OCI-LY3 (cell line): ENCODE results near the gene PPIP5K2.

Experiments
- H2AFZ ChIP-seq: fragments of 200-600, 300-600 bp; shearing (Covaris generic); 2 replicates; pipeline ENCODE4 v1.6.0; 2014; ENCODE audit warnings: antibody characterized with exemption, low read depth, low read length
- H3K27ac ChIP-seq: fragments of 200-600, 300-600 bp; sonication (generic); 2 replicates; pipeline ENCODE4 v1.5.1; 2014; ENCODE audit warnings: mild to moderate bottlenecking, low read length, moderate library complexity, mixed read lengths
- H3K27me3 ChIP-seq: fragments of 200-600, 300-600 bp; sonication (generic); 2 replicates; pipeline ENCODE4 v1.6.1; 2014; ENCODE audit warnings: low read depth, low read length, mixed read lengths
- H3K36me3 ChIP-seq: fragments of 200-600, 300-600 bp; sonication (generic); replicated peaks from 2 replicates; pipeline ENCODE3; 2014; ENCODE audit warnings: low read depth, low read length, mixed read lengths
- H3K4me1 ChIP-seq: fragments of 300-600, 200-600 bp; sonication (generic); 2 replicates; pipeline ENCODE4 v1.6.1; 2014; ENCODE audit warnings: low read length, mixed read lengths
- H3K4me2 ChIP-seq: fragments of 200-600, 300-600 bp; sonication (generic); 2 replicates; pipeline ENCODE4 v1.6.1; 2014; ENCODE audit warnings: low read length, mixed read lengths
- H3K4me3 ChIP-seq: fragments of 300-600, 200-600 bp; sonication (generic); 2 replicates; pipeline ENCODE4 v1.5.1; 2014; ENCODE audit warnings: antibody characterized with exemption, mild to moderate bottlenecking, low read length, moderate library complexity
- H3K79me2 ChIP-seq: fragments of 300-600, 200-600 bp; shearing (Covaris generic); 2 replicates; pipeline ENCODE4 v1.6.1; 2014; ENCODE audit warnings: mild to moderate bottlenecking, low read length, mixed read lengths
- H3K9ac ChIP-seq: fragments of 300-600, 200-600 bp; shearing (Covaris generic); 2 replicates; pipeline ENCODE4 v1.6.0; 2014; ENCODE audit warnings: mild to moderate bottlenecking, low read length, moderate library complexity
- H3K9me3 ChIP-seq: fragments of 200-600, 300-600 bp; shearing (Covaris generic); 2 replicates; pipeline ENCODE4 v1.6.1; 2014; ENCODE audit warnings: low read length, mixed read lengths; ENCODE audit not compliant: insufficient read depth
- H4K20me1 ChIP-seq: fragments of 200-600, 300-600 bp; sonication (generic); 2 replicates; pipeline ENCODE4 v1.6.1; 2016; ENCODE audit warnings: low read length, mixed read lengths; ENCODE audit not compliant: insufficient read depth
- CTCF ChIP-seq: fragments of 200-600, 300-600 bp; sonication (generic); IDR thresholded peaks from 2 replicates; pipeline ENCODE4 v1.5.1; 2014; ENCODE audit warnings: antibody characterized with exemption, low read length, low read depth
- EZH2phosphoT487 ChIP-seq: fragments of 200-600 bp; shearing (Covaris generic); IDR thresholded peaks from 2 replicates; pipeline ENCODE4 v1.6.1; 2018; ENCODE audit warnings: antibody characterized with exemption, mixed run types, low read depth

PPIP5K2 gene

DNA sequence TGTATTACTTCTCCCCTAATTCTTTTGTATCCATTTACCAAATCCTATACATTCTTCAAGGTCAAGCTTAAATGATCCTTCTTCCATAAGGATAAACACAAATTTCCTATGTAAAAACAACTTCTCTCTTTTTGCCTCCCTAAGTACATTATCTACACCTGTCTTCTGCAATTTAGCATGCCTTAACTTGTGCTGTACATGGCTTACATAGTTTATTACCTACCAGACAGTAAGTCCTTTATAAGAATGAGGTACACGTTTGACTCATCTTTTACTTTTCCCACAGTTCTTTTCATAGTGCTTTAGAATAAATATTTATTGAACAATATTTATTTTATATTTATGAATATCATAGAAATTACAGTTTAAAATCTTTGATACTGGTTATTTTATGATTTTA, 33.6 kb upstream of the PPIP5K2 start:
- no peak for TF ChIP-seq EZH2phosphoT487
- no peak for TF ChIP-seq CTCF
- H3K4me3 ChIP-seq, result no peak overlapping the region

DNA sequence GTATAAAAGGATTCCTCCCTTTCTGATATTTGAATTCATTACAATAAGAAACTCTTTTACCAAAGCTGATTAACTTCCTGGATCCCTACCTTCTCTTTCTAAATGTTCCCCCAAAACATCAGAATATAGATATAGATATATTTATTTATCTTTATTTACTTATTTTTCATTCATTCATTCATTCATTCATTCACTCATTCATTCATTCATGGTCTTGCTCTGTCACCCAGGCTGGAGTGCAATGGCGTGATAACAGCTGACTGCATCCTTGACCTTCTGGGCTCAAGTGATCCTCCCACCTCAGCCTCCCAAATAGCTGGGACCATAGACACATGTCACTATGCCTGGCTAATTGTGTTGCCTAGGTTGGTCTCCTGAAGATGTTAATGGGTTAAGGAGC, 30.8 kb upstream of the PPIP5K2 start:
- Histone ChIP-seq H3K27me3 (no peaks in the 10 kb centered on the region), H3K27ac (no peak overlapping the region), H3K79me2 (no peaks in the 10 kb centered on the region), H4K20me1 (no peaks in the 10 kb centered on the region), H2AFZ (no peak overlapping the region), H3K9ac (no peak overlapping the region), H3K4me1 (no peaks in the 10 kb centered on the region), H3K36me3 (peaks cover 7% of the 10 kb centered on the region), H3K9me3 (no peaks in the 10 kb centered on the region), H3K4me3 (no peak overlapping the region), H3K4me2 (no peak overlapping the region)
- no peak for TF ChIP-seq CTCF

More for the DNA sequence above, 33.6 kb upstream of the PPIP5K2 start:
- Histone ChIP-seq H3K9me3 (0 out of 2 replicates have a peak, but pooled peaks cover 7% of the 10 kb centered on the region), H2AFZ (no peak overlapping the region), H3K9ac (no peak overlapping the region), H3K79me2 (no peaks in the 10 kb centered on the region), H3K36me3 (peaks cover 14% of the 10 kb centered on the region), H3K4me1 (no peaks in the 10 kb centered on the region), H3K27me3 (no peaks in the 10 kb centered on the region), H4K20me1 (no peaks in the 10 kb centered on the region), H3K27ac (no peak overlapping the region), H3K4me2 (no peak overlapping the region)

- Histone ChIP-seq H3K79me2 (no peaks in the 10 kb centered on the region), H3K9ac (no peak overlapping the region), H4K20me1 (no peaks in the 10 kb centered on the region), H2AFZ (no peak overlapping the region), H3K4me3 (no peak overlapping the region), H3K27ac (no peak overlapping the region), H3K27me3 (no peaks in the 10 kb centered on the region), H3K4me2 (no peak overlapping the region), H3K9me3 (no peaks in the 10 kb centered on the region), H3K4me1 (no peaks in the 10 kb centered on the region), H3K36me3 (no peaks in the 10 kb centered on the region)
- no peak for TF ChIP-seq EZH2phosphoT487
- TF ChIP-seq CTCF, result no peak
Observed at GRCh38 chr5:103090791-103091190, 29.3 kb upstream of the PPIP5K2 start.

DNA sequence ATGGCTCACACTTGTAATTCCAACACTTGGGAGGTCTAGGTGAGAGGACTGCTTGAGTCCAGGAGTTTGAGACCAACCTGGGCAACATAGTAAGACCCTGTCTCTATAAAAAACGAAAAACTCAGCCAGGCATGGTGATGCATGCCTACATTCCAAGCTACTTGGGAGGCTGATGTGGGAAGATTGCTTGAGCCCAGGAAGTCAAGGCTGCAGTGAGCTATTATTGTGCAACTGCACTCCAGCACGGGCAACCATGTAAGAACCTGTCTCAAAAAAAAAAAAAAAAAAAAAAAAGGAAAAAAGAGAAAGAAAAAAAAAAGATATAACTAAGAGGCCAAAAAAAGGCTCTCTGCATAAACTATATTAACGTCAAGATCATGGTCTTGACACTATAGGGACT, 27.4 kb upstream of the PPIP5K2 start:
- Histone ChIP-seq H4K20me1 (no peaks in the 10 kb centered on the region), H3K4me2 (no peak overlapping the region), H3K9me3 (no peaks in the 10 kb centered on the region), H2AFZ (no peak overlapping the region), H3K27ac (no peak overlapping the region), H3K27me3 (no peaks in the 10 kb centered on the region), H3K79me2 (no peaks in the 10 kb centered on the region), H3K9ac (no peak overlapping the region), H3K4me1 (no peaks in the 10 kb centered on the region), H3K4me3 (no peak overlapping the region), H3K36me3 (no peaks in the 10 kb centered on the region)
- TF ChIP-seq EZH2phosphoT487 (no peak), CTCF (no peak)
